Fibroblast of lung (primary cell): Measurements from ENCODE around the gene KIF26A. TPM values are rescaled to one million over a fixed set of nuclear protein-coding genes. Genes with fewer than 3 reads are reported as not detected.

Source experiments
- DNase-seq, 2 donors: peaks; one replicate each; pipeline versions ENCODE4 v3.0.0 to v3.0.0-alpha.2; 2010; ENCODE audit warnings: low read depth in 2 of 2
- H2AFZ ChIP-seq: 2 replicates; pipeline ENCODE4 v1.5.1; 2012; ENCODE audit warnings: low read length, control low read depth, inconsistent platforms
- H3K27ac ChIP-seq: 2 replicates; pipeline ENCODE4 v1.5.1; 2011; ENCODE audit warnings: low read length, control low read depth; ENCODE audit not compliant: insufficient read depth
- H3K27me3 ChIP-seq: 2 replicates; pipeline ENCODE4 v1.5.1; 2011; ENCODE audit warnings: mild to moderate bottlenecking, low read length; ENCODE audit not compliant: control insufficient read depth, insufficient read depth
- H3K36me3 ChIP-seq: 2 replicates; pipeline ENCODE4 v1.5.1; 2011; ENCODE audit warnings: low read length; ENCODE audit not compliant: control insufficient read depth, insufficient read depth
- H3K4me1 ChIP-seq: 2 replicates; pipeline ENCODE4 v1.5.1; 2011; ENCODE audit warnings: low read length; ENCODE audit not compliant: control insufficient read depth, insufficient read depth; ENCODE audit errors: extremely low read depth
- H3K4me2 ChIP-seq: 2 replicates; pipeline ENCODE4 v1.5.1; 2011; ENCODE audit warnings: low read length, control low read depth; ENCODE audit not compliant: insufficient read depth; ENCODE audit errors: extremely low read depth
- H3K4me3 ChIP-seq, 4 experiments: fragments of 200-600 bp in 1 of 4; sonication (generic) in 1 of 4; replicated peaks in 1 of 4; 2 replicates each; pipeline ENCODE4 v1.5.1; 2011 to 2016; ENCODE audit warnings: low read length in 4 of 4, low read depth in 3 of 4, mild to moderate bottlenecking in 3 of 4, control low read depth in 2 of 4, inconsistent platforms in 1 of 4, mixed read lengths in 1 of 4; ENCODE audit not compliant: insufficient read depth in 1 of 4; ENCODE audit errors: control extremely low read depth in 1 of 4
- H3K79me2 ChIP-seq: 2 replicates; pipeline ENCODE4 v1.5.1; 2012; ENCODE audit warnings: mild to moderate bottlenecking, low read length, inconsistent platforms; ENCODE audit not compliant: control insufficient read depth, insufficient read depth
- H3K9ac ChIP-seq: 2 replicates; pipeline ENCODE4 v1.5.1; 2011; ENCODE audit warnings: mild to moderate bottlenecking, low read length, control low read depth; ENCODE audit not compliant: insufficient read depth
- H3K9me3 ChIP-seq: 2 replicates; pipeline ENCODE4 v1.5.1; 2012; ENCODE audit warnings: low read depth, low read length; ENCODE audit not compliant: control insufficient read depth, insufficient read depth
- H4K20me1 ChIP-seq: 2 replicates; pipeline ENCODE4 v1.5.1; 2011; ENCODE audit warnings: low read length; ENCODE audit not compliant: control insufficient read depth, insufficient read depth; ENCODE audit errors: extremely low read depth
- EZH2 ChIP-seq: IDR thresholded peaks from 2 replicates; pipeline ENCODE4 v1.5.1; 2012; ENCODE audit warnings: low read length, control low read depth, mild to moderate bottlenecking; ENCODE audit errors: missing control alignments
- polyA plus RNA-seq, 2 donors: library from polyadenylated mRNA; depleted of rRNA in 1 of 2; stranded (reverse) in 1 of 2; unstranded in 1 of 2; fragments of >200 nt; gene quantifications; 2 replicates each; pipeline ENCODE4 v1.2.1, GENCODE V29; 2011 to 2012; ENCODE audit warnings: missing spikeins in 1 of 2
- total RNA-seq: library from RNA; depleted of rRNA; stranded (reverse); fragments of >200 nt; gene quantifications from 2 replicates; pipeline ENCODE4 v1.2.1, GENCODE V29; 2014
- TF ChIP-seq, protein P1 (sequence below), 2 donors: IDR thresholded peaks in 1 of 2; conservative IDR thresholded peaks in 1 of 2; 1 replicate in 1 of 2; 2 replicates in 1 of 2; pipeline ENCODE4 v1.5.1; 2011 to 2012; ENCODE audit warnings: low read length in 2 of 2, control low read depth in 1 of 2, inconsistent platforms in 1 of 2, low read depth in 1 of 2, mild to moderate bottlenecking in 1 of 2

KIF26A gene
- total and polyA plus RNA-seq, 2 donors (not counting 1 experiment from before 2014, with no cell fraction given), result 0.01 to 2.0 TPM

DNA sequence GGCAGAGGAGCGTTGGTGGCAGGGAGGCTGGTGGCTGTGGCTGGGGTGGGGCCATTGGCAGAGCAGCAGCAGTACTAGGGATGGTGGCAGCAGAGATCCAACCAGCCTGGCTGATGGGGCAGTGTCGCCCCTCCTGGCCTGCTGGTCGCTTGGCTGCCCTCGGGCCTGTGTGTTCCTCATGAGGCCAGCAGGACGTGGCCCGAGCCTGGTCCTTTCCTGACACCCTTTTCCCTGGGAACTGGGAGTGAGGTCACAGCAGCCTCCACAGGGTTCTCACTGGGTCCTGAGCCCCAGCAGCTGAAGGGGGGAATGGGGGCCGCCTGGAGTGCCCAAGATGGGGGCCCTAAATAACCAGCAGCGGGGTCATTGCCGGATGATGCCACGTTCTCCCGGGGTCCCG lies 46.1 kb downstream of the KIF26A start:
- H2AFZ ChIP-seq, result no peak overlapping the region
- no peak for DNase-seq
- no peaks in the 10 kb centered on the region for H3K36me3 ChIP-seq
- H3K4me3 ChIP-seq, result no peak overlapping the region
- no peaks in the 10 kb centered on the region for H3K4me1 ChIP-seq
- no peak overlapping the region for H3K27ac ChIP-seq
- H3K27me3 ChIP-seq, result no peaks in the 10 kb centered on the region
- no peaks in the 10 kb centered on the region for H3K9me3 ChIP-seq
- no peak overlapping the region for H3K9ac ChIP-seq
- no peaks in the 10 kb centered on the region for H4K20me1 ChIP-seq
- no peak overlapping the region for H3K4me2 ChIP-seq
- no peaks in the 10 kb centered on the region for H3K79me2 ChIP-seq
- no peak for TF ChIP-seq EZH2

DNA sequence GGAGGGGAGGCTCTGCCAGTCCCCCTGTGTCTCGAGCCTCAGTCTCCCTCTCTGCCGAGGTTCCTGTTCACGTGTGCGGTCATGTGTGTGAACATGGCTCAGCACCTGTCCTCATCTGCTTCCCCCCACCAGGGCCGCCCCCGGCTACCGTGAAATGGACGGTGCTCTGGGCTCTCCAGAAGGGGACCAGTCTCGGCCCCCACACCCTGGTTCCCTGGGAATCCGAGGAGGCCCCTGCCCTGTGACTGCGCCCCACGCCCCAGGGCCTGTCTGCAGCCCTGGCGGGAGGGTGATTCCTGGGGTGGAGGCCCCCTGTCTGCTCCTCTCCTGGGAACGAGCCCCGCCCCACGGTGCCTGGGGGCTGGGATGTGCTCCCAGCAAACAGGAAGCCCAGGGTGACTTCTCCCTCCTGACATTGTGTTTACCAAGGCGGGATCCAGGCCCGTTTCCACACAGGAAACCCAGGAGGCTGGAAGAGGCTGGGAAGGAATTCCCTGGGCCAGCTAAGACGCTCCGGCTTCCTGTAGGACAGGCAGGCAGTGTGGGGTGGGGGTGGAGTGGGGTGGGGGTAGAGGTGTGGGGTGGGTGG lies 46.6 kb downstream of the KIF26A start:
- Histone ChIP-seq H3K9ac (no peak overlapping the region), H3K4me1 (no peaks in the 10 kb centered on the region), H2AFZ (no peak overlapping the region), H4K20me1 (no peaks in the 10 kb centered on the region), H3K79me2 (no peaks in the 10 kb centered on the region), H3K27ac (no peak overlapping the region), H3K9me3 (no peaks in the 10 kb centered on the region), H3K27me3 (no peaks in the 10 kb centered on the region), H3K4me2 (no peak overlapping the region), H3K36me3 (no peaks in the 10 kb centered on the region), H3K4me3 (no peak overlapping the region)
- no peak for DNase-seq
- no peak for TF ChIP-seq EZH2
- TF ChIP-seq, protein P1, sequence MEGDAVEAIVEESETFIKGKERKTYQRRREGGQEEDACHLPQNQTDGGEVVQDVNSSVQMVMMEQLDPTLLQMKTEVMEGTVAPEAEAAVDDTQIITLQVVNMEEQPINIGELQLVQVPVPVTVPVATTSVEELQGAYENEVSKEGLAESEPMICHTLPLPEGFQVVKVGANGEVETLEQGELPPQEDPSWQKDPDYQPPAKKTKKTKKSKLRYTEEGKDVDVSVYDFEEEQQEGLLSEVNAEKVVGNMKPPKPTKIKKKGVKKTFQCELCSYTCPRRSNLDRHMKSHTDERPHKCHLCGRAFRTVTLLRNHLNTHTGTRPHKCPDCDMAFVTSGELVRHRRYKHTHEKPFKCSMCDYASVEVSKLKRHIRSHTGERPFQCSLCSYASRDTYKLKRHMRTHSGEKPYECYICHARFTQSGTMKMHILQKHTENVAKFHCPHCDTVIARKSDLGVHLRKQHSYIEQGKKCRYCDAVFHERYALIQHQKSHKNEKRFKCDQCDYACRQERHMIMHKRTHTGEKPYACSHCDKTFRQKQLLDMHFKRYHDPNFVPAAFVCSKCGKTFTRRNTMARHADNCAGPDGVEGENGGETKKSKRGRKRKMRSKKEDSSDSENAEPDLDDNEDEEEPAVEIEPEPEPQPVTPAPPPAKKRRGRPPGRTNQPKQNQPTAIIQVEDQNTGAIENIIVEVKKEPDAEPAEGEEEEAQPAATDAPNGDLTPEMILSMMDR (conservative IDR thresholded peaks at IDR 0.05 in 1 of 2, IDR thresholded peaks at IDR 0.05 in 1 of 2; ENCODE audit: low read depth in 1 of 2, low read length in 2 of 2), result no peak

DNA sequence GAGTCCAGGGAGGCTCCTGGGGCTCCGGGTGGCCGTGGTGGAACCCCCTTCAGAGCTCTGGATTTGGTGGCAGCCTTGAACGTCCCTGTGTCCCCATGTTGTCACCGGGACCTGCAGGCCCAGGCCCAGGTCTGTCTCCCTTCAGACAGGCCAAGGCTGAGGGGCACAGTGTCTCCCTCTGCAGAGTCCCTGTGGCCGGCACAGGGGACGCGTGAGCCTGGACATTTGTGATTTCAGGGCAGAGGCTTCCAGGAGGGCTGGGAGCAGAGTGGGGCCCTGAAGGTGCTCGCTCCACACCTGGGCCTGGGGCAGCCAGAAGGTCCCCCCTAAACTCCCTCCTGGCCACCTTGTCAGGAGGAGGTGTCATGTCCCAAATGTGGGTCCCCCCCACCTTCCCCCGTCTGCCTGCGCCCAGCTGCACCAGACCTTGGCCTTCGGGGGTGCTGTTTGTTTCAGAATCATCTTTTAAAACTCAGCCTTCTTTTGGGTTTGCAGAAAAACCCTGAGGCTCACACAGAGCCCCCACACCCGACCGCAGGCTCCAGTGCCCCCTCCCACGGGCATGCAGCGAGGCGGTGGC lies 47.6 kb downstream of the KIF26A start:
- Histone ChIP-seq H3K36me3 (no peaks in the 10 kb centered on the region), H3K79me2 (no peaks in the 10 kb centered on the region), H3K4me2 (no peak overlapping the region), H3K27ac (no peak overlapping the region), H3K4me3 (no peak overlapping the region), H3K9me3 (no peaks in the 10 kb centered on the region), H2AFZ (no peak overlapping the region), H4K20me1 (no peaks in the 10 kb centered on the region), H3K4me1 (no peaks in the 10 kb centered on the region), H3K9ac (no peak overlapping the region), H3K27me3 (no peaks in the 10 kb centered on the region)
- DNase-seq, result no peak
- no peak for TF ChIP-seq EZH2
- TF ChIP-seq, protein P1 (conservative IDR thresholded peaks at IDR 0.05 in 1 of 2, IDR thresholded peaks at IDR 0.05 in 1 of 2; ENCODE audit: low read depth in 1 of 2, low read length in 2 of 2), result no peak
